CD8-positive, alpha-beta memory T cell (primary cell): Measurements from ENCODE around the gene ANKRD31. TPM values are rescaled to one million over a fixed set of nuclear protein-coding genes. Genes with fewer than 3 reads are reported as not detected.
"Not testable (repeated sequence)": the region's sequence is repeated elsewhere in the genome, so short reads cannot be mapped to it uniquely, and the experiment has no call there.

Source experiments
- CTCF ChIA-PET: fragments of 350-600 bp; sonication (Branson Sonifier 250); formaldehyde crosslinking; loops from one replicate; lab custom pipeline; 2021; ENCODE audit warnings: antibody characterized with exemption; lab: Charles Lee
- POLR2A ChIA-PET: fragments of 350-600 bp; sonication (Branson Sonifier 250); formaldehyde crosslinking; loops from one replicate; lab custom pipeline; 2021; ENCODE audit warnings: antibody characterized with exemption; lab: Charles Lee
- DNase-seq, 5 donors: peaks; one replicate each; pipeline versions ENCODE4 v3.0.0 to v3.0.0-alpha.2; 2020 to 2022; ENCODE audit warnings: mixed read lengths in 1 of 5
- H3K27ac ChIP-seq: one replicate; pipeline ENCODE4 v1.7.0; 2013; ENCODE audit warnings: low read depth, mild to moderate bottlenecking, low read length, moderate library complexity
- H3K27me3 ChIP-seq: 2 replicates; pipeline ENCODE4 v1.7.0; 2013; ENCODE audit warnings: low read length, mild to moderate bottlenecking; ENCODE audit not compliant: insufficient read depth, poor library complexity, severe bottlenecking
- H3K36me3 ChIP-seq: 2 replicates; pipeline ENCODE4 v1.7.0; 2013; ENCODE audit warnings: mild to moderate bottlenecking, low read length, moderate library complexity; ENCODE audit not compliant: insufficient read depth
- H3K4me1 ChIP-seq: 2 replicates; pipeline ENCODE4 v1.7.0; 2013; ENCODE audit warnings: mild to moderate bottlenecking, low read length, moderate library complexity; ENCODE audit not compliant: insufficient read depth
- H3K4me3 ChIP-seq: 2 replicates; pipeline ENCODE4 v1.7.0; 2013; ENCODE audit warnings: mild to moderate bottlenecking, low read length
- H3K9me3 ChIP-seq: 2 replicates; pipeline ENCODE4 v1.7.0; 2013; ENCODE audit warnings: mild to moderate bottlenecking, low read length
- H3K27ac Mint-ChIP-seq, 8 donors: one replicate each; pipeline ENCODE4 v1.8.0; 2020 to 2021; ENCODE audit warnings: mixed read lengths in 8 of 8, mild to moderate bottlenecking in 6 of 8, inconsistent platforms in 3 of 8, moderate library complexity in 3 of 8
- H3K27me3 Mint-ChIP-seq, 2 donors: one replicate each; pipeline ENCODE4 v1.8.0; 2020 to 2021; ENCODE audit warnings: mixed read lengths in 2 of 2, mild to moderate bottlenecking in 1 of 2, moderate library complexity in 1 of 2
- H3K36me3 Mint-ChIP-seq, 3 donors: one replicate each; pipeline ENCODE4 v1.8.0; 2020 to 2021; ENCODE audit warnings: mixed read lengths in 3 of 3, inconsistent platforms in 1 of 3, mild to moderate bottlenecking in 1 of 3
- H3K4me1 Mint-ChIP-seq, 3 donors: one replicate each; pipeline ENCODE4 v1.8.0; 2020 to 2021; ENCODE audit warnings: mixed read lengths in 3 of 3, inconsistent platforms in 1 of 3, mild to moderate bottlenecking in 1 of 3
- H3K4me3 Mint-ChIP-seq, 7 donors: one replicate each; pipeline ENCODE4 v1.8.0; 2020 to 2021; ENCODE audit warnings: mixed read lengths in 7 of 7, mild to moderate bottlenecking in 6 of 7, moderate library complexity in 4 of 7, inconsistent platforms in 2 of 7
- H3K9me3 Mint-ChIP-seq, 5 donors: one replicate each; pipeline ENCODE4 v1.8.0; 2020 to 2022; ENCODE audit warnings: mixed read lengths in 5 of 5, mild to moderate bottlenecking in 3 of 5, moderate library complexity in 2 of 5, inconsistent platforms in 1 of 5
- polyA plus RNA-seq: library from polyadenylated mRNA; unstranded; fragments of 300-500 nt; fragmentation: Illumina TruSeq; gene quantifications from one replicate; pipeline ENCODE4 v1.2.3, GENCODE V29; 2021
- total RNA-seq, 2 experiments: library from RNA; stranded (reverse); gene quantifications; one replicate each; pipeline ENCODE4 v1.2.3, GENCODE V29; 2021

The ANKRD31 gene
- total and polyA plus RNA-seq, 3 experiments from 2014 or later, result 0.33 to 0.66 (median 0.64) TPM

- Mint-ChIP-seq H3K27ac (peak overlapping the region in 1 of 8 donors; percentile 17), H3K9me3 (no peaks in the 10 kb centered on the region), H3K27me3 (no peaks in the 10 kb centered on the region), H3K36me3 (peaks cover 0 to 2% (median 0%) of the 10 kb centered on the region in 3 donors), H3K4me1 (no peaks in the 10 kb centered on the region), H3K4me3 (no peak overlapping the region)
- Histone ChIP-seq H3K4me1 (no peaks in the 10 kb centered on the region), H3K27ac (no peak overlapping the region), H3K9me3 (no peaks in the 10 kb centered on the region), H3K27me3 (no peaks in the 10 kb centered on the region), H3K36me3 (no peaks in the 10 kb centered on the region), H3K4me3 (no peak overlapping the region)
- ChIA-PET POLR2A (interaction anchor here (0.7 kb wide), 1 partner anchor 112 kb away, joined by 3 read pairs; no protein-coding TSS in a partner anchor), CTCF (no interaction called here)
- DNase-seq, result no peak
Measured at GRCh38 chr5:75192804-75193203, 43.9 kb downstream of the ANKRD31 start.

- no peaks in the 10 kb centered on the region for H3K36me3 ChIP-seq
- ChIA-PET CTCF (no interaction called here), POLR2A (no interaction called here)
- no peak overlapping the region for H3K4me3 ChIP-seq
- H3K27me3 ChIP-seq, result no peaks in the 10 kb centered on the region
- Mint-ChIP-seq H3K9me3 (no peaks in the 10 kb centered on the region), H3K36me3 (peaks cover 0 to 2% (median 0%) of the 10 kb centered on the region in 3 donors), H3K27me3 (no peaks in the 10 kb centered on the region), H3K4me3 (no peak overlapping the region), H3K4me1 (no peaks in the 10 kb centered on the region), H3K27ac (no peak overlapping the region)
- DNase-seq, result no peak
- H3K4me1 ChIP-seq, result no peaks in the 10 kb centered on the region
- H3K9me3 ChIP-seq, result no peaks in the 10 kb centered on the region
- no peak overlapping the region for H3K27ac ChIP-seq
Measured at GRCh38 chr5:75192264-75192663, 44.4 kb downstream of the ANKRD31 start.

GRCh38 chr5:75190227-75190626 is 46.5 kb downstream of the ANKRD31 start:
- Mint-ChIP-seq H3K9me3 (no peaks in the 10 kb centered on the region), H3K4me1 (no peaks in the 10 kb centered on the region), H3K27ac (no peak overlapping the region), H3K36me3 (no peaks in the 10 kb centered on the region), H3K4me3 (no peak overlapping the region), H3K27me3 (peaks cover 0 to 2% of the 10 kb centered on the region in 2 donors)
- ChIA-PET CTCF (no interaction called here), POLR2A (no interaction called here)
- no peak for DNase-seq
- H3K4me1 ChIP-seq, result no peaks in the 10 kb centered on the region
- H3K36me3 ChIP-seq, result no peaks in the 10 kb centered on the region
- H3K4me3 ChIP-seq, result no peak overlapping the region
- H3K9me3 ChIP-seq, result no peaks in the 10 kb centered on the region
- no peak overlapping the region for H3K27ac ChIP-seq
- no peaks in the 10 kb centered on the region for H3K27me3 ChIP-seq

- H3K36me3 Mint-ChIP-seq, result no peaks in the 10 kb centered on the region
- no peak overlapping the region for H3K4me3 Mint-ChIP-seq
- H3K27ac Mint-ChIP-seq, result no peak overlapping the region
- no peaks in the 10 kb centered on the region for H3K36me3 ChIP-seq
- no peak for DNase-seq
- no peaks in the 10 kb centered on the region for H3K9me3 ChIP-seq
- H3K27ac ChIP-seq, result no peak overlapping the region
- no peak overlapping the region for H3K4me3 ChIP-seq
- H3K4me1 Mint-ChIP-seq, result no peaks in the 10 kb centered on the region
- H3K4me1 ChIP-seq, result no peaks in the 10 kb centered on the region
- no peaks in the 10 kb centered on the region for H3K27me3 ChIP-seq
- ChIA-PET POLR2A (no interaction called here), CTCF (no interaction called here)
- H3K9me3 Mint-ChIP-seq, result no peaks in the 10 kb centered on the region
- peaks cover 0 to 2% of the 10 kb centered on the region in 2 donors for H3K27me3 Mint-ChIP-seq
Measured at GRCh38 chr5:75189353-75189752, 47.3 kb downstream of the ANKRD31 start.

- H3K27me3 Mint-ChIP-seq, result peaks cover 0 to 2% of the 10 kb centered on the region in 2 donors
- ChIA-PET CTCF (no interaction called here), POLR2A (no interaction called here)
- H3K4me3 ChIP-seq, result no peak overlapping the region
- no peak overlapping the region for H3K4me3 Mint-ChIP-seq
- H3K9me3 ChIP-seq, result no peaks in the 10 kb centered on the region
- H3K4me1 Mint-ChIP-seq, result peaks cover 0 to 6% (median 0%) of the 10 kb centered on the region in 3 donors
- H3K36me3 ChIP-seq, result no peaks in the 10 kb centered on the region
- no peak for DNase-seq
- no peak overlapping the region for H3K27ac ChIP-seq
- H3K9me3 Mint-ChIP-seq, result peaks cover 0 to 2% (median 1%) of the 10 kb centered on the region in 5 donors
- H3K4me1 ChIP-seq, result no peaks in the 10 kb centered on the region
- no peaks in the 10 kb centered on the region for H3K36me3 Mint-ChIP-seq
- no peak overlapping the region for H3K27ac Mint-ChIP-seq
- no peaks in the 10 kb centered on the region for H3K27me3 ChIP-seq
Measured at GRCh38 chr5:75185763-75186162, 50.9 kb downstream of the ANKRD31 start.

GRCh38 chr5:75176009-75176408 is 60.7 kb downstream of the ANKRD31 start:
- H3K4me3 ChIP-seq, H3K27me3 Mint-ChIP-seq, H3K27ac ChIP-seq, POLR2A ChIA-PET, DNase-seq, H3K4me1 Mint-ChIP-seq, H3K27me3 ChIP-seq, CTCF ChIA-PET, H3K4me3 Mint-ChIP-seq, H3K27ac Mint-ChIP-seq, H3K9me3 ChIP-seq, H3K36me3 ChIP-seq, H3K4me1 ChIP-seq: not testable (repeated sequence)
- Mint-ChIP-seq H3K9me3 (peaks cover 0 to 20% (median 12%) of the 10 kb centered on the region in 5 donors), H3K36me3 (peaks cover 2 to 50% (median 4%) of the 10 kb centered on the region in 3 donors)

- H3K27ac ChIP-seq, H3K27me3 ChIP-seq, H3K27ac Mint-ChIP-seq, H3K4me1 ChIP-seq, H3K9me3 ChIP-seq, H3K27me3 Mint-ChIP-seq, CTCF ChIA-PET, POLR2A ChIA-PET, H3K4me3 ChIP-seq, H3K4me3 Mint-ChIP-seq, H3K36me3 ChIP-seq, H3K4me1 Mint-ChIP-seq, DNase-seq: not testable (repeated sequence)
- H3K36me3 Mint-ChIP-seq, result peaks cover 2 to 50% (median 4%) of the 10 kb centered on the region in 3 donors
- peaks cover 0 to 19% (median 11%) of the 10 kb centered on the region in 5 donors for H3K9me3 Mint-ChIP-seq
Measured at GRCh38 chr5:75174872-75175271, 61.8 kb downstream of the ANKRD31 start.

- CTCF ChIA-PET, result no interaction called here
- H3K27ac Mint-ChIP-seq, result no peak overlapping the region
- Histone ChIP-seq H3K36me3 (no peaks in the 10 kb centered on the region), H3K9me3 (no peaks in the 10 kb centered on the region), H3K27ac (no peak overlapping the region), H3K4me3 (no peak overlapping the region), H3K4me1 (no peaks in the 10 kb centered on the region), H3K27me3 (no peaks in the 10 kb centered on the region)
- POLR2A ChIA-PET, result no interaction called here
- DNase-seq, result no peak
- no peak overlapping the region for H3K4me3 Mint-ChIP-seq
- no peaks in the 10 kb centered on the region for H3K4me1 Mint-ChIP-seq
- peaks cover 0 to 16% (median 0%) of the 10 kb centered on the region in 3 donors for H3K36me3 Mint-ChIP-seq
- peaks cover 0 to 9% (median 4%) of the 10 kb centered on the region in 5 donors for H3K9me3 Mint-ChIP-seq
- H3K27me3 Mint-ChIP-seq, result peaks cover 0 to 4% of the 10 kb centered on the region in 2 donors
Measured at GRCh38 chr5:75169516-75169915, 67.2 kb downstream of the ANKRD31 start.
